H9 (cell line): ENCODE data around the gene TESK2. TPM values are rescaled to one million over a fixed set of nuclear protein-coding genes. Genes with fewer than 3 reads are reported as not detected.

ENCODE experiments used
- DNase-seq: peaks from one replicate; pipeline ENCODE4 v3.0.0-alpha.2; 2017
- H2AFZ ChIP-seq: one replicate; pipeline ENCODE4 v1.6.1; 2013; ENCODE audit warnings: mild to moderate bottlenecking, low read length, control low read depth, moderate library complexity
- H2AK5ac ChIP-seq: 2 replicates; pipeline ENCODE4 v1.6.1; 2013; ENCODE audit warnings: low read length, control low read depth, mixed read lengths; ENCODE audit not compliant: insufficient read length
- H2BK120ac ChIP-seq: one replicate; pipeline ENCODE4 v1.6.1; 2013; ENCODE audit warnings: low read depth, mild to moderate bottlenecking, low read length, control low read depth, inconsistent platforms; ENCODE audit not compliant: poor library complexity, severe bottlenecking
- H2BK12ac ChIP-seq: 2 replicates; pipeline ENCODE4 v1.6.1; 2013; ENCODE audit warnings: low read length, control low read depth, mixed read lengths, low read depth; ENCODE audit not compliant: insufficient read length
- H2BK15ac ChIP-seq: 2 replicates; pipeline ENCODE4 v1.6.1; 2013; ENCODE audit warnings: low read depth, low read length, control low read depth
- H2BK20ac ChIP-seq: one replicate; pipeline ENCODE4 v1.6.1; 2013; ENCODE audit warnings: low read depth, mild to moderate bottlenecking, low read length, control low read depth, inconsistent platforms; ENCODE audit not compliant: poor library complexity, severe bottlenecking
- H2BK5ac ChIP-seq: 2 replicates; pipeline ENCODE4 v1.6.1; 2013; ENCODE audit warnings: low read length, control low read depth, mixed read lengths; ENCODE audit not compliant: insufficient read length
- H3K14ac ChIP-seq: 2 replicates; pipeline ENCODE4 v1.6.1; 2013; ENCODE audit warnings: low read length, control low read depth; ENCODE audit not compliant: insufficient read depth
- H3K18ac ChIP-seq: 2 replicates; pipeline ENCODE4 v1.6.1; 2013; ENCODE audit warnings: low read depth, mild to moderate bottlenecking, mixed read lengths, low read length, control low read depth; ENCODE audit not compliant: insufficient read length
- H3K23ac ChIP-seq: 2 replicates; pipeline ENCODE4 v1.6.1; 2013; ENCODE audit warnings: low read length, control low read depth, mixed read lengths, low read depth; ENCODE audit not compliant: insufficient read length
- H3K23me2 ChIP-seq: 2 replicates; pipeline ENCODE4 v1.6.1; 2013; ENCODE audit warnings: low read depth, mild to moderate bottlenecking, mixed read lengths, low read length, control low read depth; ENCODE audit not compliant: insufficient read length, poor library complexity, severe bottlenecking
- H3K27ac ChIP-seq: 2 replicates; pipeline ENCODE4 v1.5.1; 2013; ENCODE audit warnings: low read length, control low read depth, mixed read lengths, low read depth; ENCODE audit not compliant: insufficient read length
- H3K27me3 ChIP-seq: 2 replicates; pipeline ENCODE4 v1.6.1; 2013; ENCODE audit warnings: low read length, control low read depth, inconsistent platforms; ENCODE audit not compliant: insufficient read depth
- H3K4ac ChIP-seq: 2 replicates; pipeline ENCODE4 v1.6.1; 2013; ENCODE audit warnings: low read depth, mild to moderate bottlenecking, control low read depth, inconsistent platforms, low read length, moderate library complexity
- H3K4me1 ChIP-seq: 2 replicates; pipeline ENCODE4 v1.6.1; 2013; ENCODE audit warnings: low read length, control low read depth, inconsistent platforms; ENCODE audit not compliant: insufficient read depth
- H3K4me2 ChIP-seq: 2 replicates; pipeline ENCODE4 v1.6.1; 2013; ENCODE audit warnings: low read length, control low read depth, mixed read lengths; ENCODE audit not compliant: insufficient read length, insufficient read depth
- H3K56ac ChIP-seq: 2 replicates; pipeline ENCODE4 v1.6.1; 2013; ENCODE audit warnings: low read depth, mild to moderate bottlenecking, mixed read lengths, low read length, control low read depth; ENCODE audit not compliant: insufficient read length
- H3K79me1 ChIP-seq: 2 replicates; pipeline ENCODE4 v1.6.1; 2013; ENCODE audit warnings: low read depth, mild to moderate bottlenecking, moderate library complexity, low read length, control low read depth, inconsistent platforms; ENCODE audit not compliant: insufficient read depth, poor library complexity, severe bottlenecking
- H3K79me2 ChIP-seq: 2 replicates; pipeline ENCODE4 v1.6.1; 2013; ENCODE audit warnings: low read length, control low read depth, inconsistent platforms; ENCODE audit not compliant: insufficient read depth
- H3K9ac ChIP-seq: 2 replicates; pipeline ENCODE4 v1.6.1; 2013; ENCODE audit warnings: low read length, control low read depth, mixed read lengths; ENCODE audit not compliant: insufficient read length; ENCODE audit errors: extremely low read depth
- H3K9me3 ChIP-seq: one replicate; pipeline ENCODE4 v1.6.1; 2013; ENCODE audit warnings: low read depth, low read length, inconsistent platforms; ENCODE audit not compliant: control insufficient read depth
- H3T11ph ChIP-seq: one replicate; pipeline ENCODE4 v1.6.1; 2013; ENCODE audit warnings: mild to moderate bottlenecking, low read length, control low read depth, inconsistent platforms
- H4K20me1 ChIP-seq: one replicate; pipeline ENCODE4 v1.6.1; 2013; ENCODE audit not compliant: control insufficient read depth, insufficient read length, insufficient read depth
- H4K5ac ChIP-seq: 2 replicates; pipeline ENCODE4 v1.6.1; 2013; ENCODE audit warnings: low read depth, mild to moderate bottlenecking, mixed read lengths, low read length, control low read depth; ENCODE audit not compliant: insufficient read length
- H4K8ac ChIP-seq: replicated peaks from 2 replicates; pipeline ENCODE4 v1.6.1; 2013; ENCODE audit warnings: low read length, control low read depth, mixed read lengths, low read depth; ENCODE audit not compliant: insufficient read length
- H4K91ac ChIP-seq: 2 replicates; pipeline ENCODE4 v1.6.1; 2013; ENCODE audit warnings: low read depth, mild to moderate bottlenecking, moderate library complexity, mixed read lengths, low read length, control low read depth; ENCODE audit not compliant: insufficient read length
- H3K27ac Mint-ChIP-seq, 3 experiments: 2 replicates in 2 of 3; 3 replicates in 1 of 3; pipeline ENCODE4 v1.8.0; 2020 to 2021; ENCODE audit warnings: mixed read lengths in 3 of 3, mild to moderate bottlenecking in 1 of 3, moderate library complexity in 1 of 3
- H3K27me3 Mint-ChIP-seq: 2 replicates; pipeline ENCODE4 v1.8.0; 2021; ENCODE audit warnings: low read depth, mild to moderate bottlenecking, moderate library complexity, mixed read lengths
- H3K36me3 Mint-ChIP-seq, 3 experiments: 2 replicates in 2 of 3; 3 replicates in 1 of 3; pipeline ENCODE4 v1.8.0; 2020 to 2021; ENCODE audit warnings: low read depth in 3 of 3, mixed read lengths in 3 of 3; ENCODE audit not compliant: insufficient read depth in 1 of 3
- H3K4me1 Mint-ChIP-seq, 2 experiments: 2 replicates each; pipeline ENCODE4 v1.8.0; 2020; ENCODE audit warnings: mixed read lengths in 2 of 2
- H3K4me3 Mint-ChIP-seq, 2 experiments: 2 replicates in 1 of 2; 3 replicates in 1 of 2; pipeline ENCODE4 v1.8.0; 2020 to 2021; ENCODE audit warnings: mild to moderate bottlenecking in 2 of 2, mixed read lengths in 2 of 2, moderate library complexity in 1 of 2
- H3K9me3 Mint-ChIP-seq, 2 experiments: 2 replicates in 1 of 2; 3 replicates in 1 of 2; pipeline ENCODE4 v1.8.0; 2020; ENCODE audit warnings: mild to moderate bottlenecking in 2 of 2, mixed read lengths in 2 of 2, moderate library complexity in 1 of 2
- CTCF ChIP-seq: fragments of 200-600 bp; sonication (generic); conservative IDR thresholded peaks from 3 replicates; pipeline ENCODE4 v1.8.0; 2021; ENCODE audit warnings: antibody characterized with exemption, mild to moderate bottlenecking
- WGBS: extraction: QIAGEN DNeasy Blood & Tissue Kit; methylation state at CpG from one replicate; pipeline ENCODE4 v1.1.7; 2013; ENCODE audit warnings: missing lambda C conversion rate, low lambda C conversion rate, mixed read lengths; ENCODE audit not compliant: insufficient read length; ENCODE audit errors: extremely low coverage; 5-methylcytosine and 5-hydroxymethylcytosine counted together
- total RNA-seq: library from RNA; stranded (reverse); gene quantifications from 2 replicates; pipeline ENCODE4 v1.2.1, GENCODE V29; 2021

The TESK2 gene
- total RNA-seq, 1 experiment from 2014 or later: 7.2 TPM

- H3T11ph ChIP-seq: no peak overlapping the region
- Mint-ChIP-seq H3K27ac (peak overlapping the region in 1 of 3 experiments; percentile 10; a peak in 1 of 7 replicates), H3K36me3 (peaks cover 3 to 12% (median 3%) of the 10 kb centered on the region in 3 experiments; a peak in 4 of 7 replicates), H3K9me3 (peaks cover 3 to 11% of the 10 kb centered on the region in 2 experiments; a peak in 4 of 5 replicates), H3K27me3 (no peaks in the 10 kb centered on the region), H3K4me1 (peaks cover 31 to 37% of the 10 kb centered on the region in 2 experiments), H3K4me3 (peak overlapping the region in 1 of 2 experiments; percentile 24; a peak in 1 of 5 replicates)
- no peaks in the 10 kb centered on the region for H3K9me3 ChIP-seq
- H3K27me3 ChIP-seq: no peaks in the 10 kb centered on the region
- DNase-seq: no peak
- H3K9ac ChIP-seq: no peak overlapping the region
- H3K27ac ChIP-seq: no peak overlapping the region
- H4K8ac ChIP-seq: no peak overlapping the region
- H3K14ac ChIP-seq: no peak overlapping the region
- no peak overlapping the region for H2BK12ac ChIP-seq
- H3K4me2 ChIP-seq: no peak overlapping the region
- H2AFZ ChIP-seq: no peak overlapping the region
- H3K56ac ChIP-seq: no peak overlapping the region
- H2AK5ac ChIP-seq: no peak overlapping the region
- H3K79me1 ChIP-seq: no peaks in the 10 kb centered on the region
- no peak overlapping the region for H2BK20ac ChIP-seq
- peaks cover 6% of the 10 kb centered on the region for H3K23me2 ChIP-seq
- H2BK15ac ChIP-seq: no peak overlapping the region
- H3K79me2 ChIP-seq: no peaks in the 10 kb centered on the region
- no CpG with 5 or more reads among the region's 10 CpGs for WGBS
- no peak overlapping the region for H2BK120ac ChIP-seq
- TF ChIP-seq CTCF: no peak
- H3K18ac ChIP-seq: no peak overlapping the region
- no peak overlapping the region for H2BK5ac ChIP-seq
- no peak overlapping the region; the same call in 1 of the 2 replicates for H3K4ac ChIP-seq
- H3K23ac ChIP-seq: no peak overlapping the region
- H4K20me1 ChIP-seq: no peaks in the 10 kb centered on the region
- H4K91ac ChIP-seq: no peak overlapping the region
- H4K5ac ChIP-seq: no peak overlapping the region
- peaks cover 2% of the 10 kb centered on the region; the same call in 1 of the 2 replicates for H3K4me1 ChIP-seq
Observed at GRCh38 chr1:45322486-45323040, 168.4 kb downstream of the TESK2 start.
